Skeletal muscle cell (primary cell): Measurements from ENCODE around the gene CBLN1.

Source experiments
- DNase-seq: peaks from one replicate; pipeline ENCODE4 v3.0.0-alpha.2; 2010; ENCODE audit warnings: low read depth
- H3K4me3 ChIP-seq: 2 replicates; pipeline ENCODE4 v1.5.1; 2011; ENCODE audit warnings: low read depth, mild to moderate bottlenecking, control low read depth, low read length, moderate library complexity

The CBLN1 gene

GRCh38 chr16:49278944-49279725, 2.5 kb downstream of the CBLN1 start:
- DNase-seq, result no peak
- H3K4me3 ChIP-seq, result no peak overlapping the region

- H3K4me3 ChIP-seq, result no peak overlapping the region
- DNase-seq, result no peak
Measured at GRCh38 chr16:49278567-49278827, 3.1 kb downstream of the CBLN1 start.

- no peak overlapping the region for H3K4me3 ChIP-seq
- DNase-seq, result no peak
Measured at GRCh38 chr16:49277766-49278566, 3.7 kb downstream of the CBLN1 start.

- DNase-seq, result no peak
- H3K4me3 ChIP-seq, result no peak overlapping the region
Measured at GRCh38 chr16:49277386-49277742, 4.3 kb downstream of the CBLN1 start.

- DNase-seq, result no peak
- no peak overlapping the region for H3K4me3 ChIP-seq
Measured at GRCh38 chr16:49276646-49277385, 4.8 kb downstream of the CBLN1 start.

- no peak for DNase-seq
- H3K4me3 ChIP-seq, result no peak overlapping the region
Measured at GRCh38 chr16:49275870-49276269, 5.8 kb downstream of the CBLN1 start.

- no peak overlapping the region for H3K4me3 ChIP-seq
- no peak for DNase-seq
Measured at GRCh38 chr16:49275050-49275730, 6.4 kb downstream of the CBLN1 start.

GRCh38 chr16:49274591-49274990, 7.0 kb downstream of the CBLN1 start:
- H3K4me3 ChIP-seq, result no peak overlapping the region

GRCh38 chr16:49273771-49274170, 7.9 kb downstream of the CBLN1 start:
- DNase-seq, result no peak
- H3K4me3 ChIP-seq, result no peak overlapping the region

More at GRCh38 chr16:49274591-49274990, 7.0 kb downstream of the CBLN1 start:
- no peak for DNase-seq

- H3K4me3 ChIP-seq, result no peak overlapping the region
- DNase-seq, result no peak
Measured at GRCh38 chr16:49271363-49271762, 10.3 kb downstream of the CBLN1 start.

- no peak overlapping the region for H3K4me3 ChIP-seq
- no peak for DNase-seq
Measured at GRCh38 chr16:49269201-49269600, 12.4 kb downstream of the CBLN1 start.

- no peak for DNase-seq
- H3K4me3 ChIP-seq, result no peak overlapping the region
Measured at GRCh38 chr16:49268667-49269066, 13.0 kb downstream of the CBLN1 start.

- no peak for DNase-seq
- H3K4me3 ChIP-seq, result no peak overlapping the region
Measured at GRCh38 chr16:49262501-49262900, 19.1 kb downstream of the CBLN1 start.

GRCh38 chr16:49261930-49262329, 19.7 kb downstream of the CBLN1 start:
- DNase-seq, result no peak
- no peak overlapping the region for H3K4me3 ChIP-seq

- no peak for DNase-seq
- H3K4me3 ChIP-seq, result no peak overlapping the region
Measured at GRCh38 chr16:49260956-49261530, 20.6 kb downstream of the CBLN1 start.

GRCh38 chr16:49260253-49260652, 21.4 kb downstream of the CBLN1 start:
- DNase-seq, result no peak
- H3K4me3 ChIP-seq, result no peak overlapping the region

GRCh38 chr16:49259330-49259729, 22.3 kb downstream of the CBLN1 start:
- H3K4me3 ChIP-seq, result no peak overlapping the region
- no peak for DNase-seq

- DNase-seq, result no peak
Measured at GRCh38 chr16:49250689-49251088, 30.9 kb downstream of the CBLN1 start.

GRCh38 chr16:49248227-49248626, 33.4 kb downstream of the CBLN1 start:
- no peak for DNase-seq

More at GRCh38 chr16:49250689-49251088, 30.9 kb downstream of the CBLN1 start:
- H3K4me3 ChIP-seq, result no peak overlapping the region

GRCh38 chr16:49236216-49236615, 45.4 kb downstream of the CBLN1 start:
- DNase-seq, result no peak
- H3K4me3 ChIP-seq, result no peak overlapping the region

More at GRCh38 chr16:49248227-49248626, 33.4 kb downstream of the CBLN1 start:
- no peak overlapping the region for H3K4me3 ChIP-seq
